ENCODE measurements around the gene MFSD12.

MFSD12 gene

DNA sequence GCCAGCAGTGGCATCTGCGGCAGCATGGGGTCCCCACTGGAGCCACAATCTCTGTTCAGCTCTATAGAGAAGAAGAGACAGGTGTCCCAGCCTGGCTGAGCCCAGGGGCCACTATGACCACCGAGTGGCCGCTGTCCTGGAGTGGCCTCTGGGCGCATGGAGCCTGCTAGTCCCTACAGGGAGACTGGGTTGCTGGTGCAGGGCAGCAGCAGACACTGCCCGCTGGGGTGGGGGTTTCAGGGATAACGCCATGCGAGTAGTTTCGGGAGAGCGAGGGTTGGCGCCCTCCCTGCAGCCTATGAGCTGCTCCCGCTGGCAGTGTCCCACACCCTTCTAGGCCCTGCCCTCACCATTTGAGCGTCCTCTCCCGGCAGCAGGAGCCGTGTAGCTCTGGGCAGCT lies 29.3 kb downstream of the MFSD12 start:
- H3K36me3 ChIP-seq: peaks cover 71 to 79% (median 76%) of the 10 kb centered on the region in 11 experiments

DNA sequence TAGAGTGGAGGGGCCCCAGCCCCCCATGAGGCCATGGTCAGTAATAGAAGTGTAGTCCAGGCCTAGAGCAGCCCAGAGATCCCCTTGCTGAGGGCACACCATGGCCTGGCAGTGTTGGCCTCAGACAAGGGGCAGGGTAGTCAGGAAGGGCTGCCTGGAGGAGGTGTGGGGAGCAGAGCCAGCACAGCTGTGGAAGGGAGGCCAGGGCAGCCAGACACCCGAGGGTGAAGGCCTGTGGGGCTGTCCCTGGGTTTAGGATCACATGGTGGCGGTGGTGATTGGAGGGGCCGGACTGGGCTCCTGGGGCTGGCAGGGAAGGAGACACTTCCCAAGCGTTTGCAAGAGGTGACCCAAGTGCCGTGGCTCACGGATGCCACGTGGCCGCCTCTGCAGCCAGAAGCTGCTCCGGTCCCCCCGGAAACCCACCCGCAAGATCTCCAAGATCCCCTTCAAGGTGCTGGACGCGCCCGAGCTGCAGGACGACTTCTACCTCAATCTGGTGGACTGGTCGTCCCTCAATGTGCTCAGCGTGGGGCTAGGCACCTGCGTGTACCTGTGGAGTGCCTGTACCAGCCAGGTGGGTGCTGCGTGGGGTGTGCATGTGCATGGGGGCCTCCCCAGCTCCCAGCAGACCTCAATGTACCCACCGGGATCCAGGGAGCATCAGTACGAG lies 30.0 kb downstream of the MFSD12 start:
- H3K27me3 ChIP-seq: no peaks in the 10 kb centered on the region
- no peak overlapping the region for H3K9ac ChIP-seq
- TF ChIP-seq Cebpa-rat (IDR thresholded peaks at IDR 0.05): no peak
- H3K4me2 ChIP-seq: no peak overlapping the region
- peaks cover 71 to 79% (median 76%) of the 10 kb centered on the region in 11 experiments for H3K36me3 ChIP-seq
- H4K20me1 ChIP-seq: peaks cover 44 to 92% (median 62%) of the 10 kb centered on the region in 11 experiments
- H3K27ac ChIP-seq: no peak overlapping the region
- no peaks in the 10 kb centered on the region for H3K9me3 ChIP-seq (replicated peaks in 1 of 11)
- H3K4me3 ChIP-seq: no peak overlapping the region
- H3K4me1 ChIP-seq: peaks cover 0 to 22% (median 12%) of the 10 kb centered on the region in 10 experiments; a peak in 12 of 20 replicates

More for the DNA sequence above, 29.3 kb downstream of the MFSD12 start:
- no peak for TF ChIP-seq Cebpa-rat (IDR thresholded peaks at IDR 0.05)
- H3K4me1 ChIP-seq: peaks cover 0 to 22% (median 11%) of the 10 kb centered on the region in 10 experiments; a peak in 12 of 20 replicates
- H3K4me3 ChIP-seq: no peak overlapping the region
- H4K20me1 ChIP-seq: peaks cover 44 to 92% (median 62%) of the 10 kb centered on the region in 11 experiments
- H3K4me2 ChIP-seq: no peak overlapping the region
- no peaks in the 10 kb centered on the region for H3K27me3 ChIP-seq
- no peaks in the 10 kb centered on the region for H3K9me3 ChIP-seq (replicated peaks in 1 of 11)
- no peak overlapping the region for H3K9ac ChIP-seq
- H3K27ac ChIP-seq: no peak overlapping the region

DNA sequence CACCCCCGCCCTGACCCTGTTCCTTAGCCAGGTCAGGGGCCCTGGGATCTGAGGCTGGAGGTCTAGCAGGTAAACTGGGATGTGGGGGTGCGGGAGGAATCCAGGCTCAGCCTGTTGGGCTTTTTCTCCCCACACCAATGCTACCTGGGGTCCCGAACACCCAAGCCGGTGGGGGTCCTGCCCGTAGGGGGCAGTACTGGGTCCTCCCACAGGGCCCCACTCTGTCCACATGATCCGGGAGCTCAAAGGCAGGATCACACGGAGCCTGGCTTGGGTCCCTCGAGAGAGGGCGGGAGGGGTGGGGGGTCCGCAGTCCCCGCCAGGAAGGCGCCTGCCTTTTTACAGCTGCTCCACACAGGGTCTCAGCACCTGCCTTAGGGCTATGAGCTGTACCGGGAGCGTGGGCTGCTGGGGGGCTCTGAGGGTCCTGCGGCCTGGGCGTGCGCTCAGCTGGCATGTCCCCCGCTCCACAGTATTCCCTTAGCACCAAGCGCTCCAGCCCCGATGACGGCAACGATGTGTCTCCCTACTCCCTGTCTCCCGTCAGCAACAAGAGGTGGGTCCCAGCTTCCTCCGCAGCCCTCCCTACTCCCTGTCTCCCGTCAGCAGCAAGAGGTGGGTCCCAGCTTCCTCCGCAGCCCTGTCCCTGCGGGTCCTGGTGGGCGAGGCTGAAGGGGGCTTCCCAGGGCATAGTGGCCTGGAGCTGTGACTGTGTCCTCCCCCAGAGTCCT lies 30.7 kb downstream of the MFSD12 start:
- Histone ChIP-seq H4K20me1 (peaks cover 44 to 92% (median 62%) of the 10 kb centered on the region in 11 experiments), H3K9ac (no peak overlapping the region), H3K4me2 (no peak overlapping the region), H3K4me3 (no peak overlapping the region), H3K27me3 (no peaks in the 10 kb centered on the region), H3K4me1 (peaks cover 0 to 28% (median 18%) of the 10 kb centered on the region in 10 experiments; a peak in 13 of 20 replicates), H3K27ac (no peak overlapping the region), H3K36me3 (peaks cover 71 to 79% (median 76%) of the 10 kb centered on the region in 11 experiments), H3K9me3 (replicated peaks in 1 of 11) (no peaks in the 10 kb centered on the region)
- TF ChIP-seq Cebpa-rat (IDR thresholded peaks at IDR 0.05): no peak

DNA sequence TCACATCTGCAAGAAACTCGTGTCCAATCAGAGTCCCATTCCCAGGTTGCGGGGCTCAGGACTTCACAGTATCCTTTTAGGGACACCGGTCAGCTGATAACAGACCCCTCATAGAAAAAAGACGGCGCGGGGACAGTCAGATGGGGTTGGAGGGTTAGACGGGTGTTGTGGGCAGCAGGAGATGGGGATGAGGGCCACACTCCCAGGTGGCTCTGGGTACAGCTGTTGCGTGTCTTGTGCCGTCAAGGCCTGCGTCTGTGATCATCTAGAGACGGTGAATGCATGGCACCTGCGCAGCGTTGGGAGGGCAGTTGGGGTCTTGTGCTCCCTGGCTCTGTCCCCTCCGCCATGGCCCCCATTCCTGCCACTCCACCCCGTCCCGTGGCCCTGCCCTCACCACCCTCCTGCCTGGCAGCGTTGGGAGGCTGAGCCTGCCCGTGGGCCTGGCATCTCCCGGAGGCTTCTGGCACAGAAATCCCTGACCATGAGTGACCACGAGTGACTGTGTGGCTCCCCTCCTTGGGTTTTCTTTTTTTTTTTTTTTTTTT lies 32.4 kb downstream of the MFSD12 start:
- peaks cover 61 to 95% (median 71%) of the 10 kb centered on the region in 11 experiments for H4K20me1 ChIP-seq
- H3K4me3 ChIP-seq: no peak overlapping the region
- H3K9me3 ChIP-seq (replicated peaks in 1 of 11): no peaks in the 10 kb centered on the region
- no peak for TF ChIP-seq Cebpa-rat (IDR thresholded peaks at IDR 0.05)
- H3K4me2 ChIP-seq: peak overlapping the region in 6 of 11 experiments; percentile 16 to 44 (median 31); a peak in 9 of 22 replicates
- peaks cover 59 to 79% (median 62%) of the 10 kb centered on the region in 11 experiments for H3K36me3 ChIP-seq
- no peak overlapping the region for H3K9ac ChIP-seq
- peaks cover 11 to 45% (median 35%) of the 10 kb centered on the region in 10 experiments; a peak in 19 of 20 replicates for H3K4me1 ChIP-seq
- H3K27ac ChIP-seq: no peak overlapping the region
- H3K27me3 ChIP-seq: no peaks in the 10 kb centered on the region

DNA sequence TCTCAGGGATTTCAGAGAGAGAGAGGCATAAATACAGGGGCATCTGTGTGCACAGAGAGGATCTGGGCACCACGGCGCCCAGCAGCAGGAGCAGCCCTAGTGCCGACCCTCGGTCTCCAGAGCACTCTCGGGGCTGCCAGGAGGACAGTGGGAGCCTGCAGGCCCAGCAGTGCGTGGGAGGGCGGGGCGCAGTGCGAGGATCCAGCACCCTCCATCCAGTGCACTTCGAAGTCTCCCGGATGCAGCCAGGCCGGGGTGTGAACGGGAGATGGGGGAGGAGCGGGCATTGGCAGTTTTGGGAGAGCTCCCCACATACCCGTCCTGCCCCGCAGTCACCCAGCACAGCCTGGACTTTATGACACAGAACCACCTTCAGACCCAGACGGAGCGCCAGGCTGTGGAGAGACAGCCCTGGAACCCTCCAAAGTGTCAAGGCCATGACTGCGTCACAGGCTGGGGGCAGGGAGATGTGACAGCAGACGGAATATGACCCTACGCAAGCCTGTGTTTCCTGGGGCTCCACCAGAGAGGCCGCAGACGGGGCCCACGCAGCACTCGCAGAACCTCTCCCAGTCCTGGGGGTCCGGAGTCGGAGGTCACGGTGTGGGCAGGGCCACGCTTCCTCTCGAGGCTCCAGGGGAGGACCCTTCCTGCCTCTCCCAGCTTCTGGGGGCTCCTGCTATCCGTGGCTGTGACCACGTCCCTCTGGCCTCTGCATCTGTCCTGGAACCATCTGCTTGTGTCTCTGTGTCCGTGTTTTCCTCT lies 33.1 kb downstream of the MFSD12 start:
- peaks cover 59 to 86% (median 65%) of the 10 kb centered on the region in 11 experiments for H3K36me3 ChIP-seq
- H3K4me1 ChIP-seq: peaks cover 19 to 52% (median 43%) of the 10 kb centered on the region in 10 experiments
- H4K20me1 ChIP-seq: peaks cover 68 to 99% (median 78%) of the 10 kb centered on the region in 11 experiments
- no peak for TF ChIP-seq Cebpa-rat (IDR thresholded peaks at IDR 0.05)
- no peaks in the 10 kb centered on the region for H3K9me3 ChIP-seq (replicated peaks in 1 of 11)
- H3K27me3 ChIP-seq: no peaks in the 10 kb centered on the region
- no peak overlapping the region for H3K9ac ChIP-seq
- H3K4me2 ChIP-seq: peak overlapping the region in 2 of 11 experiments; percentile 24 to 38; a peak in 1 of 22 replicates
- no peak overlapping the region for H3K4me3 ChIP-seq
- no peak overlapping the region for H3K27ac ChIP-seq

DNA sequence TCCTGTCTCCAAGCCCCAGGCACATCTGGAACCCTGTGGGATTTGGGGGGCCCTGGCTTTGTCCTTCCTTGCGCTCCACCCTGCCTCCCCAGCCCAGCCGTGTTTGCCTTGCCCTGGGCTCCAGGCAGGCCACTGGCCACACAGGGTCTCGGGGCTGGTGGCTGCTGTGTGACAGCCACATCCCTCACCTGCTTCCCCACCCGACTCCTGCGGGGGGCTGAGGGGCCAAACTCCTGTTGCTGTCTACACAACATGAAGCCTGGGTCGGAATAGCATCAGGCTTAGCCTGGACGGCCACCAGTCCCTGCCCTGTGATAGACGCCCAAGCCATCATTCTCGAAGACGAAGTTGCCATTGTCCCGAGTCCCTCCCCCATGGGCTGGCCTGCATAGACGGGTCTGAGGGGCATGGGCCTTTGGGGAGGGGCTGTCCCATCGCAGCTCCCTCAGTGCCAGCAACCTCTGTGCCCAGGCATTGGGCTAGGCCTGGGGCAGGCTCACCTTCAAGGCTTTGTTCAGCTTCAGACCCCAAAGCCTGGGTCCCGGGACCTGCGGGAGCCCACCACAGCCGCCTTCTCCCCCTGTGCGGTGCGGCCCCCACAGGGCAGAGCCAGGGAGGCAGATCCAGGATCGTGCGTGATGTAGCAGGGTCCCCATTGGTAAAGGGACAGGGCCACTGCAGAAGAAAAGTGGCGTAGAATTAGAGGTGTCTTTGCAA lies 33.9 kb downstream of the MFSD12 start:
- no peak for TF ChIP-seq Cebpa-rat (IDR thresholded peaks at IDR 0.05)
- Histone ChIP-seq H3K4me3 (no peak overlapping the region), H4K20me1 (peaks cover 76 to 99% (median 86%) of the 10 kb centered on the region in 11 experiments), H3K36me3 (peaks cover 59 to 89% (median 65%) of the 10 kb centered on the region in 11 experiments), H3K27me3 (no peaks in the 10 kb centered on the region), H3K9me3 (replicated peaks in 1 of 11) (no peaks in the 10 kb centered on the region), H3K4me1 (peaks cover 26 to 60% (median 50%) of the 10 kb centered on the region in 10 experiments), H3K9ac (peak overlapping the region in 2 of 11 experiments; percentile 8 to 13; a peak in 1 of 22 replicates), H3K4me2 (no peak overlapping the region), H3K27ac (no peak overlapping the region)

DNA sequence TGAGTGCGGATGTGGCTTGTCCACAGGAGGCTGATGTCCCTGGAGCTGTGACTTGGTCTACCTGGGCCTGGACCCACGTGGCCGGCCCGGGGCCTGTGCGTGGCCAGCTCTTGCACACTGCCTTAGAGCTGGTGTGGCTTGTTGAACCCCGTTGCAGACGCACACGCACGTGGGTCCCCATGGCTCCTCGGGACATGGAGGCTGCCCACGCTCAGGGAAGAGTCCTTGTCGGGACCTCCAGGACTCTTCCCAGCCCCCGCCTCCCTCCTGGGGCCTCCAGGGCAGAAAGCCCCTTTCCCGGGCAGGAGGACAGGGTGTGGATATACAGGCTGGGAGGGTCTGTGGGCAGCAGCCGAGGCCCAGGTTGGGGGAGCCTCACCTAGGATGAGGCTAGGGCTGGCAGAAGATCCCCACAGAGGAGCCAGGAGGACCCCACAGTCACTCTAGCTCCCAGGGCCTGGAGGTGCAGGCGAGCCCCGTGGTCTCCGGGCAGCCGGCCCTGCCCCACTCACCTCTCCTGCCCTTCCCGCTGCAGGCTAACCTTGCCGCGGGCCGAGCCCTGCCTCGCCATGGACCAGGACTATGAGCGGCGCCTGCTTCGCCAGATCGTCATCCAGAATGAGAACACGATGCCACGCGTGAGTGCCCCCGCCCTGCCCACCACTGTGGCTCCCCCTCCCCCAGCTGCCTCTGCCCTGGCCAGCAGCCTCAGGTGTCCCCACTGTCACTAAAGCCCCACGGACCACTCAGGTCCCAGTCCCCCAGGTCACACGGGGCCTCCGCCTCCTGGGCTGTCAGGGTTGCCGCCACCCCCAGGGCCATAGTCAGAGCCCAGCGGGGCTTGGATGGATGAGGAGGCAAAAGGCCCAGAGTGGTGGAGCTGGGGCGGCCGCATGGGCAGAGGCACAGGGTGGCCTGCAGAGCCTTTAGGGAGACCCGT lies 34.7 kb downstream of the MFSD12 start:
- TF ChIP-seq Cebpa-rat (IDR thresholded peaks at IDR 0.05): no peak
- Histone ChIP-seq H3K4me1 (peaks cover 34 to 68% (median 58%) of the 10 kb centered on the region in 10 experiments), H3K4me3 (no peak overlapping the region), H3K9ac (peak overlapping the region in 3 of 11 experiments; percentile 8 to 14 (median 13); a peak in 2 of 22 replicates), H3K4me2 (0 out of 22 replicates have a peak overlapping the region, but pooled peaks of 1 of the 11 experiments have one; percentile 5), H3K27me3 (no peaks in the 10 kb centered on the region), H3K9me3 (replicated peaks in 1 of 11) (no peaks in the 10 kb centered on the region), H3K27ac (no peak overlapping the region), H3K36me3 (peaks cover 53 to 85% (median 59%) of the 10 kb centered on the region in 11 experiments), H4K20me1 (peaks cover 84 to 100% (median 94%) of the 10 kb centered on the region in 11 experiments)

Data from BLaER1 treated with 17β-estradiol and CSF1 and Interleukin-3, amounts not matched to agents 10 nM and 100 nM (cell line).